Activated T-cell treated with anti-CD3 and anti-CD28 coated beads for 48 hours (primary cell): ENCODE data around the gene LIPM.

Experiments used
- DNase-seq: peaks from one replicate; pipeline ENCODE4 v3.0.0-alpha.2; 2020; ENCODE audit warnings: low read depth

The LIPM gene, protein sequence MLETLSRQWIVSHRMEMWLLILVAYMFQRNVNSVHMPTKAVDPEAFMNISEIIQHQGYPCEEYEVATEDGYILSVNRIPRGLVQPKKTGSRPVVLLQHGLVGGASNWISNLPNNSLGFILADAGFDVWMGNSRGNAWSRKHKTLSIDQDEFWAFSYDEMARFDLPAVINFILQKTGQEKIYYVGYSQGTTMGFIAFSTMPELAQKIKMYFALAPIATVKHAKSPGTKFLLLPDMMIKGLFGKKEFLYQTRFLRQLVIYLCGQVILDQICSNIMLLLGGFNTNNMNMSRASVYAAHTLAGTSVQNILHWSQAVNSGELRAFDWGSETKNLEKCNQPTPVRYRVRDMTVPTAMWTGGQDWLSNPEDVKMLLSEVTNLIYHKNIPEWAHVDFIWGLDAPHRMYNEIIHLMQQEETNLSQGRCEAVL

DNA sequence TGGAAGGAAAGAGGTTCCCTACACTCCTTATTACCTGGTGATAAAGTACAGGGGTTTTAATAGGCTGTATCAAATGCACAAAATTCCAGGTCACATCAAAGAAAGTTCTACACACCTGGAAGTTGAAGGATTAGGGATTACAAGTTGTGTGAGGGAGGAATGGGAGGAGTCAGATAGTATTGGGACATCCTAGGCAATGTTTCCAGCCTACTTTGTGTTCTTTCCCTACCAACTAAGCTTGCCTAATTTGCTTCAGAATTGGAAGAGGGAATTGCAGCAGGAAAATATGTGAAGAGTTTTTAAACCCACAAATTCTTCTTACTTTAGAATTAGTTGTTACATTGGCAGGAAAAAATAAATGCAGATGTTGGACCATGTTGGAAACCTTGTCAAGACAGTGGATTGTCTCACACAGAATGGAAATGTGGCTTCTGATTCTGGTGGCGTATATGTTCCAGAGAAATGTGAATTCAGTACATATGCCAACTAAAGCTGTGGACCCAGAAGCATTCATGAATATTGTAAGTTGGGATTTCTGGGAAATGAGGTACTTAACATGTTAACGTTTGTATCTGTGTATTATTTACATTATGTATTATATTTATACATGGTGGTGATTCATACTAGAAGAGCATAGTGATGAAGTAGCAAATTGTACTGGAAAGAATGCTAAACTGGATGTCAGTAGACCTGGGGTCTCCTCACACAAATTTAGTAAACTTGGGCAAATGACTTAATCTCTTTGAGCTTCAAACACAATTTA lies at the start of gene LIPM:
TSS of gene LIPM (plus strand) at position 208 of the 763 bp plus-strand sequence. CDS start at position 375, 167 bp downstream.
- no peak for DNase-seq

DNA sequence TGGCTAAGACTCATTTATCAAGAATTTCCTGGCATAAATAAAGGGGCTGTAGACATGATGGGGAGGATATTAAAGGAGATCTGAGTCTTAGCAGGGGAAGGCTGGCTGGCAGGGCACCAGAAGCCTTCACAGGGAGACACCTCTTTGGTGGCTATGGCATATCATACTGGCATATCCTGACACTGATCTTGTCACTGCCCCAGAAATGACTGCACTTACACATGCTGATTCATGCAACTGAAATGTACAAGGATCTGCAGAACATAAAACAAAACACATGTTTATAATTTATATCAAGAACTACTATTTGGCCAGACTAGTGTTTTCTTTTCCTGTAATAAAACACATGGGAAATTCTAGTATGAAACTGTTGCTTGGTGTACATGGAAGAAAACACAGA lies 48.2 kb upstream of the LIPM start:
- DNase-seq = no peak

DNA sequence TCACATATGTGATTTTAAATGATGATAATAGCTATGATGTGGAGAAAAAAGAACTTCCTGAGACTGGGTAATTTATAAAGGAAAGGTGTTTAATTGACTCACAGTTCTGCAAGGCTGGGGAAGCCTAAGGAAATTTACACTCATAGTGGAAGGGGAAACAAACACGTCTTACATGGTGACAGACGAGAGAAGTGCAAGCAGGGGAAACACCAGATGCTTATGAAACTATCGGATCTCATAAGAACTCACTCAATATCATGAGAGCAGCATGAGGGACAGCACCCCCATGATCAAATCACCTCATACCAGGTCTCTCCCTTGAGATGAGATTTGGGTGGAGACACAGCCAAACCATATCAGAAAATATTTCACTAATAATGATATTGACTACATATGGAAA lies 46.8 kb upstream of the LIPM start:
- DNase-seq = no peak

DNA sequence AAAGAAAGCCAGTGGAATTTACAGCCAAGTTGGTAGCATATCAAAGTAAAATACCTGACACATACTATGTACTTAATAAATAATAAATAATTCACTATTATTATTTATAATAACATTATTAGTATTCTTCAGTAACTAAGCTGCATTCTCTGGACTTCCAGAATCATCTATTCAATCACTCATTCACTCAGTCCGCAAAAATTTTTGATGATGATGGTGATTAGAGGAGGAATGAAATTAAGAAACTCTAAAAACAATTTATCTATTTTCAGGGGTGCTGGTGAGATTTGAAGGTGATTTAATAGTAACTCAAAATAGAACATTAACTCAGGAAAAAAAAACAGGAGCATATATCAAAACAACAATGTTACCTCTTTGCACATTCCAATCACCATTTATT lies 45.9 kb upstream of the LIPM start:
- no peak for DNase-seq

DNA sequence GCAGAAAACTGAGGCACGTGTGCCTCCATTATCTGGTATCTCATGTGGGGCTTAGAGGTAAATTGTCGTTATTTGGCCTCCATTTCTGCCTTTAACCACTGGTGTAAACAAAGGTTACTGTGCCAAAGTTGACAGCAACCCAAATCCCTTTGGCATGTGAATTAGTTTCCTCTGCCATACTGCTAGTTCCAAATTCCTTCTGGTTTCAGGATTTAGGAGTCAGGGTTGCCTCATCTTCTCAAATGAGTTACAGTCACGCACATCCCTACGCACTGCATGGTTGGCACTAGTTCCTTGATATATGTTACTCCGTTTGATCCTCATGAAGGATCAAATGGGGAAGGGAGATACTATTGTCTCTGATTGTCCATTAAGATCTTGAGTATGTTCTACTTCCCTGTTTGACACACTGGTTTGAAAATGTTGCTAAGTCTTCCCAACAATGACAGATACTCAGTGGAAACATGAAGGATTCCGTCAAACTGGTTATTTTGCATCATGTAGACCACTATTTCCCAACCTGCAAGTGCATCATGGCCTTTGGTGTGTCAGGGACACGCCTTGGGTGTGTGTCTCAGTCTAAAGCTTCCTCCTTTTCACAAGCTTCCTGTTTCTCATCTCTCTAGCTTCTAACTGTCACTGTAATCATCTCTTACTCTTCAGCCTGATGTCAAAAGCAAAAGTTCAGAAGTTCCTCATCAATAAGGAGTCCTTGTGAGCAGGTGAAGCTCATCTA lies 43.0 kb upstream of the LIPM start, which contains the start of gene LIPN:
TSS of gene LIPN (plus strand) at position 655 of the 736 bp plus-strand sequence. CDS start 1,386 bp downstream, outside the sequence.
- DNase-seq = no peak

DNA sequence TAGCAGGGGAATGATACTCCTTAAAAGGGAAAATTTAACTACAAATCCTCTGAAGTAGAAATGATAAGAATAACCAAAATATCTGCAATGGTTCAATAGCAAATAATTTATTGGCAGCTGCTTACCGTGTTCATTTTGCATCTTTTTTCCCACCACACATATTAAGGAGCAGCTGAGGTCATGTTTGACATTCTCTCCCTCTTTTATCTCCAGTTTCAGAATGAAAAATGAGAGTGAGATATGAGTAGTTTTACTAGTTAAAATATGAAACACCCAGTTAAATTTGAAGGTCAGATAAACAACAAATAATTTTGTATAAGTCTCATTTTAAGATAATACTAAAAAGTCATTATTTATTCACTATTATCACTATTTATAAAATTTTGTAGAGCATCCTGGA lies 39.6 kb upstream of the LIPM start:
- DNase-seq = no peak

DNA sequence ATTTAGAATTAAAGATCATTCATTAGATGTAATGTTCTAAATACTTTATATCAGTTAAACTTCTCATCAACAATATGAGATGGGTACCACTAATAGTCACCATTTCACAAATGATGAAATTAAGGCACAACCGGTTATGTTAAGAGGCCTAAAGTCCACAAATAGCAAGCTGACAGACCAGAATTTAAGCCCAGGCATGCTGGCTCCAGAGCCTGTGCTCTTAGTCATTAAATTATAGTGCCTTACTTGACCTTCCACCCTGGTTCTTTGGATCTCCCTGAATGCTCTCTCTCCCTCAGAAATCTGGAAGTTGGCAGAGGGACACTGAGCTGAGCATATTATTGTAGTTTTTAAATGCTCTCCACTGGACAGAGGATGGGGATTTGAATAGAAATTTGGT lies 39.1 kb upstream of the LIPM start:
- no peak for DNase-seq

DNA sequence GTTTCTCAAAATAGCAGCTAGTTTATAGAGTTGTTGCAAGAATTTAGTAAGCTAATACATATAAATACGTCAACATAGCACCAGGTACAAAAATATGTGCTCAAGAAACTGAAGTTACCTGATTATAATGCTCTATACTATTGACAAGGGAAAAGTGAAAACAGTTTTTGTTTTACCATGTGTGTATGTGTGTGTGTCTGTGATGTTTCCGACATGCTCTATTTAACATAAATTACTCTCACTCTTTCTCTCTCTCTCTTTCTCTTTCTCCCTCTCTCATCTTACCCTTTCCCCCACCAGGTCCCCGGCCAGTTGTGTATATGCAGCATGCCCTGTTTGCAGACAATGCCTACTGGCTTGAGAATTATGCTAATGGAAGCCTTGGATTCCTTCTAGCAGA lies 38.4 kb upstream of the LIPM start:
- no peak for DNase-seq

DNA sequence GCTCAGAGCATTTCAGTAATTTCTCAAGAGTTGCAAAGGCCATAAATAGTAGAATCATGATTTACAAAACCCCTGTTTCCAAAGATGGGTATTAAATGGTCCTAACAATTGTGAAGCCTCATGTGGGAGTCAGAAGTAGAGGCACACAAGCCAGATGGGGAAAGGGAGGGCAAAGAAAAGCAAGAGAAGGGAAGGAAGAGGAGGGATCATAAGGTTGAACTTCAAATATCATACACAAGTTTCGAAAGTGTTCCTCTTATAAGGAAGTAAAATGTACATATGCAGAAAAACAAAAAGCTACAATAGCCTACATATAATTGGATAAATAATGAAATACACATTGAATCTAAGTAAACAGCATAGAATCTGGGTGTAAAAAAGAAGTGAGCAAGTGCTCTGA lies 36.7 kb upstream of the LIPM start:
- DNase-seq = no peak

DNA sequence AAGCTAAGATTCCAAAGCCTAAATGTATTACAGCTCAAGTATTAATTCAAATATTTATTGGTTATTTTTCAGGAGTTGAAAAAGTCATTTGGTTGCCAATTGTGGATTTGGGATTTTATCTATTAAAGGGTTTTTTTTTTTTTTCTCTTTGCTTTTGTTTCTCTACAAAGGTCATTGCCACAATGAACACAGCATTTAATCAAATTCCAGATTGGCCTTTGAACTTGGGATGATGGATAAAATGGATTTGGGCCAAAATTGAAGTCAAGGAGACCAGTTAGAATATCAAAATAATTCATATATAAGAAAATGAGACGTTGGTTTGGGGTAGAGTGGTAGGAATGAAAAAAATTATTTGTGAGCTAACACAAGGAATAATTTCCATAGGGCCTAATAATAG lies 33.1 kb upstream of the LIPM start:
- no peak for DNase-seq

DNA sequence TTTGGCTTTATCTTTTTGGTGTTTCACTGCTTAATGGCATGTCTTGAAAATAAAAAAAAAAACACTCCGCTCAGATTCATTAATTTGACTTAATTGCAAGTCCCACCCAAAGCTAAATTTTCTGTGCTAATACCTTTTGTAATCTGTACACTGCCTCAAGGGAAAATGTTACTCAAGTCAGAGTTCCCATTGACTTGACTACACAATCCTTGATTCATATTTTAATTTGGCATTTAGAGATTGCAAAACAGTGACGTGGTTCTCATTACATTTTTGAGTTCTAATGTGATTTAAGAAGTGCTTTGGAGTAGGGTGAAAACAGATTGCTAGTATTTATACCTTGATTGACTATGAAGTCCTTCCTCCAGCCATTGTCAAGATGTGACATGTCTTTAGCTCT lies 21.3 kb upstream of the LIPM start:
- no peak for DNase-seq

DNA sequence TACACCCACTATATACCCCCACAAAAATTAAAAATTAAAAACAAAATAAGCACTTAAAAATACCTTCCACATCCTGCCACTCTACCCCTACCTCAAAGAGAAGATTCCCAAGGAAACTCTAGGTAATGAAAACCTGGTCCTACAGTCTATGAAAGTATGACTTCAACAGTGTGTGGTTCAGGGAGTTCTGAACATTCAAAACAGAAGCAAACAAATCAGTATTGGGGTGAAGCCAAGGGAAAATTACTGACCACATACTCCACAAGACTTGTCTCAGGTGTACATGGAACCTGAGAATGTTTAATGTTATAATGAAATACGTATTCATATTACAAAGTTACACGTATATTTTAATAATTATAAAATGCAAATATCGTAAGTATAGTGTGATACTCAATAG lies 20.3 kb upstream of the LIPM start:
- DNase-seq = no peak

DNA sequence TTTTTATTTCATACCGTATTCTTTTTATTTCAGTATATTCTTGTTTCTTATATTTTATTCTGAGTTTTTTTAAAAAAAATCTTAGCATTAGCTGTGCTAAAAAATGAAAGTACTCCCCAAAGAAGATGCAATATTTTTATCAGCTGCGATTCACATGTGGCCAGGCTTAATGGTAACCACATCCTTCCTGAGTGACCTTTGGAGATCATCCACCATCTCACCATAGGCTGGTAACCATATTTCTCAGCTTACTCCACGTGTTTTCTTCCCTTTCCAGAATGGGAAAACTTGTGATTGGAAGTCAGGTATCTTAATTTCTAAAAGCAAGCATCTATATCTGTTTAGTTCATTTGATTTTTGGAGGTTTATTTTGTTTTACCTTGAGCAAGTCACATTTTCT lies 18.8 kb upstream of the LIPM start:
- DNase-seq = no peak

DNA sequence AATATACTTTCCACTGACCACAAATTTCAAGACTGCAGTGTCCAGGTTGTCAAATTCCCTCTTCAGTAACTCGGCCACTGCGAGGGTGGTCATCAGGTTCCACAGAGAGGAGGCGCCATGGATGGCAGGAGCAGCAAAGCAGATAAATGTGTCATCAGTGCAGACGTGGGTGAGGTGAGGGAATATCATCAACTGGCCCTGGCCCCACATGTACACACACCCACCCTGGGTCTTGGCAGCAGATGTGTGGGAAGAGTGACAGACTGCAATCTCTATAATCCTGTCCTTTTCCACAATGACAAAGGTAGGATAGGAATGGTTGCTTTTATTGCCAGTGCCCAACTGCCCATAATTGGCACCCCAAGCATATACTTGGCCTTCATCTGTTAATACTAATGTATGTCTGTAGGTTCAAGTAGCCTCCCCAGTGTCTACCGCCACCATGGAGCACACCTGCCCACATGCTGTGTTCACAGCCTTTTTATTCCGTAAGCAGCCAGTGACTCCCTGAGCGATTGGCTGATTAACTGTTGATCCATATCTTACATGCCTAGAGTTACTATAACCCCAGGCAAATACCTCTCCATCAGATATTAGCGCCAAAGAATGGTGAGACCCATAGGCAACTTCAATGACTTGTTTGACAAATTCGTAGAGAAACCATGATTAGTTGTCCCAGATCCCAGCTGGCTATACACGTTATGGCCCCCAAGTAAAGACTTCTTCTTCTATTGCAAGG lies 16.3 kb upstream of the LIPM start:
- no peak for DNase-seq

DNA sequence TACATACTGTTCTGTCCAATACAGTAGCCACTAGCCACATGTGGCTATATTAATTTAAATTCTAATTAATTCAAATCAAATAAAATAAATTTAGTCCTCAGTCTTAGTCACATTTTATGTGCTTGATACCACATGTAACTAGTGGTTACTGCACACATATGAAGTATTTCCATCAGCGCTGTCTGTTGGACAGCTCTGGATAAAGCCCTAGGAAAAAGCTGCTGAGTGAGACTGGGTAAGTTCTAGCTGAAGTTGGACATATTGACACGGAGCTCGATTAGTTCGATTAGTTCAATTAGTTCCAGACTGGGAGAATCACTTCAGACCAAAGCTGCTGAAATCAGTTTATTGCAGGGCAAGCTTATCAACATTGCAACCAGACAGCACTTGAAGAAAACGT lies 15.1 kb upstream of the LIPM start:
- DNase-seq = no peak

DNA sequence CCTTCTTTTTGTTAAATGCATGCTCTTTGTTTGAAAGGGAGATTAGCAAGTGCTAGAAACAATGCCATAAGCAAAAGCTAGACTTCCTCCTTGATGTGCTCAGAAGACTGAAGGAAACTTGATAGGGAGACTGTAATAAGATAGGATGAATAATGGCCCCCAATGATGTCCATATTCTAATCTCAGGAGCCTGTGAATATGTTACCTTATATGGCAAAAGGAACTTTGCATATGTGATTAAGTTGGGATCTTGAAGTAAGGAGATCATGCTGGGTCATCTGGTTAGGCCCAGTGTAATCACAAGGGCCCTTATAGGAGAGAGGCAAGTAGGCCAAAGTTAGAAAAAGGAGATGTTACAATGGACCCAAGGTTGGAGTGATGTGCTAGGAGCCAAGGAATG lies 13.6 kb upstream of the LIPM start:
- DNase-seq = no peak

DNA sequence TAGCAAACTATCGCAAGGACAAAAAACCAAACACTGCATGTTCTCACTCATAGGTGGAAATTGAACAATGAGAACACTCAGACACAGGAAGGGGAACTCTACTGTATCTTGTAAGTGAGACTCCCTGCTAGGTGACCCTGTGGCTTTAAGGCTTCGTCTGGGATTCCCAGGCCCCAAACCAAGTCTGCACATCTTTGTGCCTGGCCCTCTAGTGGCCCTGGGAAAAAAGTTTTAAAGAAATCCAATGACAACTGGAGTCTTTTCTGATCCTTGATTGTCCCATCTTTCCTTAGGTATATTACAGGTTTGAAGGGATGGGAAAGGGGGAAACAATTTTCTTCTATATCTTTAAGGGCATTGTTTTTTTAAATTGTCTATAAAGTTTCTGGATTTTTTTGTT lies 10.6 kb upstream of the LIPM start:
- no peak for DNase-seq

DNA sequence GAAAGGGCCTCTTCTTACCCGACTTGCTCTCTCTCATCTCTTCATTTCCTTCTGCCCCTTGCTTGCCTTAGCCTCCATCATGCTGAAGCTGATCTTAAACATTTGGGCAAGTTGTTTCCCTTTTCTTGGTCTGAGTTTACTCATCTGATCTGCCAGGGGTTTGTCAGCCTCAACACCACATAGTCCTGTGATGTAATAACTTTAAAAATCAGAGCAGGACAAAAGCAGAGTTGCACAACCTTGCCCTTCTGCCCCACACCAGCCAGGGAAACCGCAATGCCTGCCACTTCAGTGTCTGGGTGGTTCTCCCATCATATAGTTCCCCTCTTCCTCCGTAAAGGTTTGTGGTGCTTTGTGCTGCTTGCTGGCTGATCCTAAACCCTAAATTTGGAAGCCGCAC lies 9.9 kb upstream of the LIPM start:
- DNase-seq = no peak

DNA sequence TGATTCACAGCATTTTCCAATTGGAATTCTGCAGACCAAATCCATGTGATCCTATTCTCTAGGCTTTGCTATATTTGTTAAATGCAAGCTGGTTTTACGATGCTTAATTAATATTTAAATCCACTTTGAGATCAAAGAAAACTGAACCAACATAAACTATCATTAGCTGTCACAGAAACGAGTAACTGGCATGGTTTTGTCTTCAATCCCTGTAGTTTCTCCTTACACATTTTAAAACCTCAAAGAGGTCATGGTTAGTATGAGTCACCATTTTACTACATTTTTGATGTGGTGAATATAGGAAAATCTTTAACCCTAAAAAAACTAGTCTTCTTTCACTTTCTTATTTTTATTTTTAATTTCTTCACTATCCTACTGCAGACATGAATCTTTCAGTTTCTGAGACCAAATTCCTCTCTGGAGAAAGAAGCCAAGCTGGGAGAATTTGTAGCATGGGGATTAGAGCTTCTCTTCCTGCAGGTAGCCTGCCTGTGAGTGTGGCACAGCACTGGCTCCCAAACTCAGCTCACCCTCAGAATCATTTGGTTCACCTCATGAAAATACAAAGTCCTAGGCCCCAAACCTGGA lies 8.7 kb upstream of the LIPM start:
- no peak for DNase-seq

DNA sequence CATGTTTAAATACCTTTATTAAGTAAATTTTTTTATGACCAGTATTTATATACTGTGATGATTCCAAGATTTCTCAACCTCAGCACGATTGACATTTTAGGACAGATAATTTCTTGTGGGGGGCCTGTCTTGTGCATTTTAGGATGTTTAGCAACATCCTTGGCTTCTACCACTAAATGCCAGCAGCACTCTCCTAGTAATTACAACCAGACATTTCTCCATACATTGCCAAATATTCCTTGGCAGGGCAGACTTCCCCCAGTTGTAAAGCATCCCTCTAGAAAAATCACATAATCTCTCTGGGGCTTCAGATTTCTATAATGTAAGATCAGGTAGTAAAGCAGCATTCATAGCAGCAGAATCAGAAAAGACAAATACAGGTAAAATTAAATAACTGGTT lies 7.8 kb upstream of the LIPM start:
- no peak for DNase-seq
